GM23338 (cell line): Measurements from ENCODE around the gene G3BP1. TPM values are rescaled to one million over a fixed set of nuclear protein-coding genes. Genes with fewer than 3 reads are reported as not detected.
A peak's percentile ranks its signal among the peaks of the same experiment; 100 is the strongest.

Experiments used
- ATAC-seq: fragments of 200-7000 bp; cut with Tn5 transposase; 3 replicates; pipeline ENCODE4 v1.9.1; 2020
- DNase-seq: peaks from one replicate; pipeline ENCODE4 v3.0.0-alpha.2; 2015; ENCODE audit warnings: low spot score
- H2AFZ ChIP-seq: fragments of 200-600 bp; sonication (generic); 2 replicates; pipeline ENCODE4 v1.8.0; 2016; ENCODE audit warnings: antibody characterized with exemption, mild to moderate bottlenecking, moderate library complexity
- H3F3A ChIP-seq: fragments of 200-600 bp; sonication (generic); replicated peaks from 2 replicates; pipeline ENCODE4 v1.8.0; 2017; ENCODE audit warnings: antibody characterized with exemption, mixed run types, low read depth
- H3K27ac ChIP-seq: fragments of 200-600 bp; sonication (generic); 2 replicates; pipeline ENCODE4 v1.6.1; 2016; ENCODE audit warnings: low read depth
- H3K27me3 ChIP-seq: fragments of 200-600 bp; sonication (generic); 2 replicates; pipeline ENCODE4 v1.8.0; 2016; ENCODE audit warnings: mild to moderate bottlenecking, mixed run types, moderate library complexity; ENCODE audit not compliant: insufficient read depth
- H3K36me3 ChIP-seq: fragments of 200-600 bp; sonication (generic); 2 replicates; pipeline ENCODE4 v1.8.0; 2016; ENCODE audit warnings: mild to moderate bottlenecking; ENCODE audit not compliant: insufficient read depth
- H3K4me1 ChIP-seq: fragments of 200-600 bp; sonication (generic); 2 replicates; pipeline ENCODE4 v1.8.0; 2016; ENCODE audit warnings: mild to moderate bottlenecking, moderate library complexity; ENCODE audit not compliant: insufficient read depth
- H3K4me2 ChIP-seq: fragments of 200-600 bp; sonication (generic); 2 replicates; pipeline ENCODE4 v1.7.1; 2017; ENCODE audit warnings: mixed run types
- H3K4me3 ChIP-seq: fragments of 200-600 bp; sonication (generic); 2 replicates; pipeline ENCODE4 v1.6.1; 2016; ENCODE audit warnings: mixed run types
- H3K79me2 ChIP-seq: fragments of 200-600 bp; sonication (generic); replicated peaks from 2 replicates; pipeline ENCODE4 v1.8.0; 2017; ENCODE audit warnings: mild to moderate bottlenecking; ENCODE audit not compliant: insufficient read depth
- H3K9me2 ChIP-seq: fragments of 200-600 bp; sonication (generic); 2 replicates; pipeline ENCODE4 v1.8.0; 2017; ENCODE audit not compliant: insufficient read depth
- H4K20me1 ChIP-seq: fragments of 200-600 bp; sonication (generic); replicated peaks from 2 replicates; pipeline ENCODE4 v1.8.0; 2017; ENCODE audit warnings: mild to moderate bottlenecking; ENCODE audit not compliant: insufficient read depth
- H3K27ac Mint-ChIP-seq: 2 replicates; pipeline ENCODE4 v1.8.0; 2020; ENCODE audit warnings: inconsistent platforms, mild to moderate bottlenecking, moderate library complexity, mixed read lengths
- H3K27me3 Mint-ChIP-seq: 3 replicates; pipeline ENCODE4 v1.8.0; 2022; ENCODE audit warnings: low read depth, mild to moderate bottlenecking, moderate library complexity, mixed read lengths, inconsistent platforms; ENCODE audit not compliant: insufficient read depth, poor library complexity
- H3K36me3 Mint-ChIP-seq: 3 replicates; pipeline ENCODE4 v1.8.0; 2021; ENCODE audit warnings: low read depth, mild to moderate bottlenecking, inconsistent platforms, moderate library complexity, mixed read lengths
- H3K4me1 Mint-ChIP-seq: 3 replicates; pipeline ENCODE4 v1.8.0; 2020; ENCODE audit warnings: mild to moderate bottlenecking, inconsistent platforms, mixed read lengths
- H3K4me3 Mint-ChIP-seq: 3 replicates; pipeline ENCODE4 v1.8.0; 2021; ENCODE audit warnings: moderate library complexity, mild to moderate bottlenecking, inconsistent platforms, mixed read lengths
- H3K9me3 Mint-ChIP-seq: 3 replicates; pipeline ENCODE4 v1.8.0; 2020; ENCODE audit warnings: moderate library complexity, mild to moderate bottlenecking, inconsistent platforms, mixed read lengths
- NANOG ChIP-seq: IDR thresholded peaks from 2 replicates; pipeline ENCODE4 v1.6.1; 2016; ENCODE audit warnings: antibody characterized with exemption, borderline replicate concordance
- POLR2AphosphoS5 ChIP-seq: IDR thresholded peaks from 2 replicates; pipeline ENCODE4 v1.6.1; 2016; ENCODE audit warnings: antibody characterized with exemption, low read depth
- STAT1 ChIP-seq: IDR thresholded peaks from one replicate; pipeline ENCODE4 v1.6.1; 2016; ENCODE audit warnings: antibody characterized with exemption; ENCODE audit not compliant: unreplicated experiment
- ZNF331 ChIP-seq: fragments of 250-450 bp; sonication (Bioruptor Pico); IDR thresholded peaks from 2 replicates; pipeline ENCODE4 v1.5.0; 2020; ENCODE audit warnings: low read depth, mild to moderate bottlenecking, moderate library complexity
- polyA plus RNA-seq: library from polyadenylated mRNA; unstranded; fragments of >200 nt; fragmentation: Nextera tagmentation; extraction: Ambion mirVana; gene quantifications from 2 replicates; pipeline ENCODE4 v1.2.1, GENCODE V29; 2016
- total RNA-seq: library from RNA; depleted of rRNA; stranded (reverse); fragments of >200 nt; shearing (Covaris generic); gene quantifications from 2 replicates; pipeline ENCODE4 v1.2.3, GENCODE V29; 2014
- TF ChIP-seq, protein P1 (sequence below): IDR thresholded peaks from one replicate; pipeline ENCODE4 v1.6.1; 2018; ENCODE audit warnings: antibody characterized with exemption; ENCODE audit not compliant: unreplicated experiment
- TF ChIP-seq, protein P2 (sequence below), 2 experiments: fragments of 200-600 bp in 1 of 2; sonication (generic) in 1 of 2; conservative IDR thresholded peaks; 2 replicates each; pipeline versions ENCODE4 v1.5.1 to v1.6.1; 2016 to 2017; ENCODE audit warnings: antibody characterized with exemption in 2 of 2, low read depth in 2 of 2, mild to moderate bottlenecking in 2 of 2, moderate library complexity in 1 of 2

Gene G3BP1
- total and polyA plus RNA-seq, 2 experiments from 2014 or later = 183 to 323 TPM

DNA sequence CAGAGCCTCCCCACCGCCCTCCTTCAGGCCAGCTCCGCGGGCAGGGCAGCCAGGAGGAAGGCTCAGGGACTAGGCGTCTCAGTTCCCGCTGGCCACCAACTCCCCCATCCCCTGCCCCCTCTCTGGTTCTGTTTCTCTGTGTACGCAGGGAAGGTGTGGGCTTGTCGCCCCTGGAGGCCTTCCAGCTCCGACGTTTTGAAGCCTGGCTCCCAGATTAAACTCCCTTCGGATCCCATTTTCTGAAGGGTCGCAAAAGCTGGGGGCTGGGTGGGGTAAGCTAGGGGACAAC is 13.7 kb upstream of the G3BP1 start (continued):
- TF ChIP-seq, protein P1, sequence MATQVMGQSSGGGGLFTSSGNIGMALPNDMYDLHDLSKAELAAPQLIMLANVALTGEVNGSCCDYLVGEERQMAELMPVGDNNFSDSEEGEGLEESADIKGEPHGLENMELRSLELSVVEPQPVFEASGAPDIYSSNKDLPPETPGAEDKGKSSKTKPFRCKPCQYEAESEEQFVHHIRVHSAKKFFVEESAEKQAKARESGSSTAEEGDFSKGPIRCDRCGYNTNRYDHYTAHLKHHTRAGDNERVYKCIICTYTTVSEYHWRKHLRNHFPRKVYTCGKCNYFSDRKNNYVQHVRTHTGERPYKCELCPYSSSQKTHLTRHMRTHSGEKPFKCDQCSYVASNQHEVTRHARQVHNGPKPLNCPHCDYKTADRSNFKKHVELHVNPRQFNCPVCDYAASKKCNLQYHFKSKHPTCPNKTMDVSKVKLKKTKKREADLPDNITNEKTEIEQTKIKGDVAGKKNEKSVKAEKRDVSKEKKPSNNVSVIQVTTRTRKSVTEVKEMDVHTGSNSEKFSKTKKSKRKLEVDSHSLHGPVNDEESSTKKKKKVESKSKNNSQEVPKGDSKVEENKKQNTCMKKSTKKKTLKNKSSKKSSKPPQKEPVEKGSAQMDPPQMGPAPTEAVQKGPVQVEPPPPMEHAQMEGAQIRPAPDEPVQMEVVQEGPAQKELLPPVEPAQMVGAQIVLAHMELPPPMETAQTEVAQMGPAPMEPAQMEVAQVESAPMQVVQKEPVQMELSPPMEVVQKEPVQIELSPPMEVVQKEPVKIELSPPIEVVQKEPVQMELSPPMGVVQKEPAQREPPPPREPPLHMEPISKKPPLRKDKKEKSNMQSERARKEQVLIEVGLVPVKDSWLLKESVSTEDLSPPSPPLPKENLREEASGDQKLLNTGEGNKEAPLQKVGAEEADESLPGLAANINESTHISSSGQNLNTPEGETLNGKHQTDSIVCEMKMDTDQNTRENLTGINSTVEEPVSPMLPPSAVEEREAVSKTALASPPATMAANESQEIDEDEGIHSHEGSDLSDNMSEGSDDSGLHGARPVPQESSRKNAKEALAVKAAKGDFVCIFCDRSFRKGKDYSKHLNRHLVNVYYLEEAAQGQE = no peak
- no peak for TF ChIP-seq POLR2AphosphoS5
- no peak for TF ChIP-seq ZNF331 (CRISPR knock-in tag)

DNA sequence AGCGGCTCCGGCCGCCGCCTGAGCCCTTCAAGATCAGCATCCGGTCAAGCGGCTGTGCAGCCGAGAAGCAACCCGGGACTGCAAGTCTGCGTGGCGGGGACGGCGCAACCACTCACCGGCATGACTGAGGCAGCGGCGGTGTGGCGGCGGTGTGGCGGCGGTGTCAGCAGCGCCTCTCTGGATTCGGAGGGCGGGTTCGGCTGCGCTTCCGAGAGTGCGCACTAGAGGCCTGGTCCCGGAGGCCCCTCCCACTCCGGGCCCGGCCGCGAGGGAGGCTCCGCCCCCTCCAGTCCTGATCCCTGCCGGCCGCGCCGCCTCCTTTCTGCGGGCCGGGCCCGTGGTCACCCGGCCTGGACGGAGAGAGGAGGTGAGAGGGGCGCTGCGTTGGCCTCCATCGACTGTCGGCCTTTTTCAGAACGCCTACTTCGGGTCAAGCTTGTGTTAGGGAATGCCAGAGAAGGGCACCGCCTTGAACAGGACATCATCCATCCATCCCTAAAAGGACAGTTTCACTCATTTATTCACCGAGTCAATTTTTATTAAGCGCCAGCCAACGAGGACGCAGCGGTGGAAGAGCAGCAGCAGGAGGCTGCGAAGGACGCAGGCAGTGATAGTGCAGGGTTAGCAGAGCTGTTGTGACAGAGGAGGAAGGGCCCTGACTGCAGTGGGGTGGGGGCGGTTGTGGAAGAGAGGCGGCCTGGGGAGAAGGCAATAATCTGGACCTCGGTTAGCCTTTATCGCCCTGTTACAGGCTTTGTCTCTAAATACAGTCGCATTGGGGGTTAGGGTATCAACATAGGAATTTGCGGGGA is 13.1 kb upstream of the G3BP1 start, which contains the start of gene ATOX1:
TSS of gene ATOX1 (minus strand) at position 202 of the 812 bp plus-strand sequence. CDS start at position 122, 80 bp downstream.
- Histone ChIP-seq H4K20me1 (no peaks in the 10 kb centered on the region; the same call in 1 of the 2 replicates), H2AFZ (peak within 1 kb of the TSS; percentile 97), H3K4me2 (peak within 1 kb of the TSS; percentile 88), H3F3A (no peaks in the 10 kb centered on the region), H3K27ac (peak within 1 kb of the TSS; percentile 77), H3K4me3 (peak within 1 kb of the TSS; percentile 95), H3K27me3 (no peaks in the 10 kb centered on the region), H3K4me1 (peaks cover 25% of the 10 kb centered on the region), H3K79me2 (peaks cover 7% of the 10 kb centered on the region; the same call in 1 of the 2 replicates), H3K9me2 (no peaks in the 10 kb centered on the region), H3K36me3 (no peaks in the 10 kb centered on the region)
- H3K36me3 Mint-ChIP-seq = no peaks in the 10 kb centered on the region; the same call in 2 of the 3 replicates
- peak within 1 kb of the TSS; percentile 80 for H3K4me3 Mint-ChIP-seq
- peaks cover 6% of the 10 kb centered on the region for H3K27me3 Mint-ChIP-seq
- peak; percentile 95 for DNase-seq
- H3K4me1 Mint-ChIP-seq = peaks cover 28% of the 10 kb centered on the region
- no peaks in the 10 kb centered on the region for H3K9me3 Mint-ChIP-seq
- peak; percentile 91 for ATAC-seq
- peak within 1 kb of the TSS; percentile 83 for H3K27ac Mint-ChIP-seq
- TF ChIP-seq, protein P1 = no peak
- TF ChIP-seq NANOG = no peak
- peak; percentile 98 for TF ChIP-seq POLR2AphosphoS5
- TF ChIP-seq, protein P2, sequence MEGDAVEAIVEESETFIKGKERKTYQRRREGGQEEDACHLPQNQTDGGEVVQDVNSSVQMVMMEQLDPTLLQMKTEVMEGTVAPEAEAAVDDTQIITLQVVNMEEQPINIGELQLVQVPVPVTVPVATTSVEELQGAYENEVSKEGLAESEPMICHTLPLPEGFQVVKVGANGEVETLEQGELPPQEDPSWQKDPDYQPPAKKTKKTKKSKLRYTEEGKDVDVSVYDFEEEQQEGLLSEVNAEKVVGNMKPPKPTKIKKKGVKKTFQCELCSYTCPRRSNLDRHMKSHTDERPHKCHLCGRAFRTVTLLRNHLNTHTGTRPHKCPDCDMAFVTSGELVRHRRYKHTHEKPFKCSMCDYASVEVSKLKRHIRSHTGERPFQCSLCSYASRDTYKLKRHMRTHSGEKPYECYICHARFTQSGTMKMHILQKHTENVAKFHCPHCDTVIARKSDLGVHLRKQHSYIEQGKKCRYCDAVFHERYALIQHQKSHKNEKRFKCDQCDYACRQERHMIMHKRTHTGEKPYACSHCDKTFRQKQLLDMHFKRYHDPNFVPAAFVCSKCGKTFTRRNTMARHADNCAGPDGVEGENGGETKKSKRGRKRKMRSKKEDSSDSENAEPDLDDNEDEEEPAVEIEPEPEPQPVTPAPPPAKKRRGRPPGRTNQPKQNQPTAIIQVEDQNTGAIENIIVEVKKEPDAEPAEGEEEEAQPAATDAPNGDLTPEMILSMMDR (conservative IDR thresholded peaks at IDR 0.05; ENCODE audit: low read depth in 2 of 2) = no peak
- TF ChIP-seq STAT1 = no peak
